GM23338 (cell line): ENCODE measurements around the gene HOXA3. TPM values are rescaled to one million over a fixed set of nuclear protein-coding genes. Genes with fewer than 3 reads are reported as not detected.

Source experiments
- ATAC-seq: fragments of 200-7000 bp; cut with Tn5 transposase; 3 replicates; pipeline ENCODE4 v1.9.1; 2020
- DNase-seq: peaks from one replicate; pipeline ENCODE4 v3.0.0-alpha.2; 2015; ENCODE audit warnings: low spot score
- H2AFZ ChIP-seq: fragments of 200-600 bp; sonication (generic); 2 replicates; pipeline ENCODE4 v1.8.0; 2016; ENCODE audit warnings: antibody characterized with exemption, mild to moderate bottlenecking, moderate library complexity
- H3F3A ChIP-seq: fragments of 200-600 bp; sonication (generic); replicated peaks from 2 replicates; pipeline ENCODE4 v1.8.0; 2017; ENCODE audit warnings: antibody characterized with exemption, mixed run types, low read depth
- H3K27ac ChIP-seq: fragments of 200-600 bp; sonication (generic); 2 replicates; pipeline ENCODE4 v1.6.1; 2016; ENCODE audit warnings: low read depth
- H3K27me3 ChIP-seq: fragments of 200-600 bp; sonication (generic); 2 replicates; pipeline ENCODE4 v1.8.0; 2016; ENCODE audit warnings: mild to moderate bottlenecking, mixed run types, moderate library complexity; ENCODE audit not compliant: insufficient read depth
- H3K36me3 ChIP-seq: fragments of 200-600 bp; sonication (generic); 2 replicates; pipeline ENCODE4 v1.8.0; 2016; ENCODE audit warnings: mild to moderate bottlenecking; ENCODE audit not compliant: insufficient read depth
- H3K4me1 ChIP-seq: fragments of 200-600 bp; sonication (generic); 2 replicates; pipeline ENCODE4 v1.8.0; 2016; ENCODE audit warnings: mild to moderate bottlenecking, moderate library complexity; ENCODE audit not compliant: insufficient read depth
- H3K4me2 ChIP-seq: fragments of 200-600 bp; sonication (generic); 2 replicates; pipeline ENCODE4 v1.7.1; 2017; ENCODE audit warnings: mixed run types
- H3K4me3 ChIP-seq: fragments of 200-600 bp; sonication (generic); 2 replicates; pipeline ENCODE4 v1.6.1; 2016; ENCODE audit warnings: mixed run types
- H3K79me2 ChIP-seq: fragments of 200-600 bp; sonication (generic); replicated peaks from 2 replicates; pipeline ENCODE4 v1.8.0; 2017; ENCODE audit warnings: mild to moderate bottlenecking; ENCODE audit not compliant: insufficient read depth
- H3K9me2 ChIP-seq: fragments of 200-600 bp; sonication (generic); 2 replicates; pipeline ENCODE4 v1.8.0; 2017; ENCODE audit not compliant: insufficient read depth
- H4K20me1 ChIP-seq: fragments of 200-600 bp; sonication (generic); replicated peaks from 2 replicates; pipeline ENCODE4 v1.8.0; 2017; ENCODE audit warnings: mild to moderate bottlenecking; ENCODE audit not compliant: insufficient read depth
- H3K27ac Mint-ChIP-seq: 2 replicates; pipeline ENCODE4 v1.8.0; 2020; ENCODE audit warnings: inconsistent platforms, mild to moderate bottlenecking, moderate library complexity, mixed read lengths
- H3K27me3 Mint-ChIP-seq: 3 replicates; pipeline ENCODE4 v1.8.0; 2022; ENCODE audit warnings: low read depth, mild to moderate bottlenecking, moderate library complexity, mixed read lengths, inconsistent platforms; ENCODE audit not compliant: insufficient read depth, poor library complexity
- H3K36me3 Mint-ChIP-seq: 3 replicates; pipeline ENCODE4 v1.8.0; 2021; ENCODE audit warnings: low read depth, mild to moderate bottlenecking, inconsistent platforms, moderate library complexity, mixed read lengths
- H3K4me1 Mint-ChIP-seq: 3 replicates; pipeline ENCODE4 v1.8.0; 2020; ENCODE audit warnings: mild to moderate bottlenecking, inconsistent platforms, mixed read lengths
- H3K4me3 Mint-ChIP-seq: 3 replicates; pipeline ENCODE4 v1.8.0; 2021; ENCODE audit warnings: moderate library complexity, mild to moderate bottlenecking, inconsistent platforms, mixed read lengths
- H3K9me3 Mint-ChIP-seq: 3 replicates; pipeline ENCODE4 v1.8.0; 2020; ENCODE audit warnings: moderate library complexity, mild to moderate bottlenecking, inconsistent platforms, mixed read lengths
- JUNB ChIP-seq: IDR thresholded peaks from one replicate; pipeline ENCODE4 v1.6.1; 2016; ENCODE audit warnings: antibody characterized with exemption; ENCODE audit not compliant: unreplicated experiment
- STAT1 ChIP-seq: IDR thresholded peaks from one replicate; pipeline ENCODE4 v1.6.1; 2016; ENCODE audit warnings: antibody characterized with exemption; ENCODE audit not compliant: unreplicated experiment
- ZNF114 ChIP-seq: fragments of 250-450 bp; sonication (Bioruptor Pico); IDR thresholded peaks from 2 replicates; pipeline ENCODE4 v1.5.0; 2020; ENCODE audit warnings: mild to moderate bottlenecking, moderate library complexity
- ZNF331 ChIP-seq: fragments of 250-450 bp; sonication (Bioruptor Pico); IDR thresholded peaks from 2 replicates; pipeline ENCODE4 v1.5.0; 2020; ENCODE audit warnings: low read depth, mild to moderate bottlenecking, moderate library complexity
- polyA plus RNA-seq: library from polyadenylated mRNA; unstranded; fragments of >200 nt; fragmentation: Nextera tagmentation; extraction: Ambion mirVana; gene quantifications from 2 replicates; pipeline ENCODE4 v1.2.1, GENCODE V29; 2016
- total RNA-seq: library from RNA; depleted of rRNA; stranded (reverse); fragments of >200 nt; shearing (Covaris generic); gene quantifications from 2 replicates; pipeline ENCODE4 v1.2.3, GENCODE V29; 2014
- TF ChIP-seq, protein P1 (sequence below): IDR thresholded peaks from 2 replicates; pipeline ENCODE4 v1.6.1; 2016; ENCODE audit warnings: antibody characterized with exemption
- TF ChIP-seq, protein P2 (sequence below): fragments of 250-450 bp; sonication (Bioruptor Pico); IDR thresholded peaks from 2 replicates; pipeline ENCODE4 v1.5.0; 2020; ENCODE audit warnings: mild to moderate bottlenecking, moderate library complexity

The HOXA3 gene
- total and polyA plus RNA-seq, 2 experiments from 2014 or later: not detected

DNA sequence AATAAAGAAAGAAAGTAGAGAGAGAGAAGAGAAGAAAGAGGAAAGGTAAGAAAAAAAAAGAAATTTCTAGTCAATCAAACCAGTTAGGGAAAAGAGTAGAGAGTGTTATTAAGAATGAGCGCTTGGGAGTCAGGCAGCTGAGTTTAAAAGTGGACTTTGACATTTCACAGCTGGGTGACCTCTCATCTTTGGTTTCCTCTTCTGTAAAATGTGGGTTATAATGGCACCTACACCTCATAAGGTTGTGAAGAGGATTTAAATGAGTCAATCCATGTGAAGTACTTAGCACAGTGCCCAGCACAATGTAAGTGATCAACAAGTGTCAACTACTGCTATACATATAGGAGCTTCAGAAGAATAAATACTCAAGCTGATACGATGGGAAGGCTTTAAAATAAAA is 68.7 kb downstream of the HOXA3 start:
- H3K9me3 Mint-ChIP-seq: peaks cover 9% of the 10 kb centered on the region; the same call in 2 of the 3 replicates
- ATAC-seq (no peak), DNase-seq (no peak)
- H3K4me3 Mint-ChIP-seq: no peak overlapping the region
- Histone ChIP-seq H3F3A (no peaks in the 10 kb centered on the region; the same call in none of the 2 replicates), H3K4me2 (no peak overlapping the region), H3K27ac (no peak overlapping the region), H3K4me3 (no peak overlapping the region), H2AFZ (no peak overlapping the region), H3K9me2 (no peaks in the 10 kb centered on the region), H3K4me1 (0 out of 2 replicates have a peak, but pooled peaks cover 6% of the 10 kb centered on the region), H3K27me3 (peaks cover 59% of the 10 kb centered on the region), H3K36me3 (no peaks in the 10 kb centered on the region), H3K79me2 (no peaks in the 10 kb centered on the region), H4K20me1 (no peaks in the 10 kb centered on the region; the same call in 1 of the 2 replicates)
- peaks cover 34% of the 10 kb centered on the region for H3K27me3 Mint-ChIP-seq
- H3K4me1 Mint-ChIP-seq: peaks cover 4% of the 10 kb centered on the region; the same call in 2 of the 3 replicates
- no peaks in the 10 kb centered on the region for H3K36me3 Mint-ChIP-seq
- H3K27ac Mint-ChIP-seq: no peak overlapping the region
- TF ChIP-seq ZNF331 (no peak), JUNB (no peak), STAT1 (no peak), ZNF114 (CRISPR knock-in tag) (no peak)
- TF ChIP-seq, protein P1, sequence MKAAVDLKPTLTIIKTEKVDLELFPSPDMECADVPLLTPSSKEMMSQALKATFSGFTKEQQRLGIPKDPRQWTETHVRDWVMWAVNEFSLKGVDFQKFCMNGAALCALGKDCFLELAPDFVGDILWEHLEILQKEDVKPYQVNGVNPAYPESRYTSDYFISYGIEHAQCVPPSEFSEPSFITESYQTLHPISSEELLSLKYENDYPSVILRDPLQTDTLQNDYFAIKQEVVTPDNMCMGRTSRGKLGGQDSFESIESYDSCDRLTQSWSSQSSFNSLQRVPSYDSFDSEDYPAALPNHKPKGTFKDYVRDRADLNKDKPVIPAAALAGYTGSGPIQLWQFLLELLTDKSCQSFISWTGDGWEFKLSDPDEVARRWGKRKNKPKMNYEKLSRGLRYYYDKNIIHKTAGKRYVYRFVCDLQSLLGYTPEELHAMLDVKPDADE: no peak
- TF ChIP-seq, protein P2, sequence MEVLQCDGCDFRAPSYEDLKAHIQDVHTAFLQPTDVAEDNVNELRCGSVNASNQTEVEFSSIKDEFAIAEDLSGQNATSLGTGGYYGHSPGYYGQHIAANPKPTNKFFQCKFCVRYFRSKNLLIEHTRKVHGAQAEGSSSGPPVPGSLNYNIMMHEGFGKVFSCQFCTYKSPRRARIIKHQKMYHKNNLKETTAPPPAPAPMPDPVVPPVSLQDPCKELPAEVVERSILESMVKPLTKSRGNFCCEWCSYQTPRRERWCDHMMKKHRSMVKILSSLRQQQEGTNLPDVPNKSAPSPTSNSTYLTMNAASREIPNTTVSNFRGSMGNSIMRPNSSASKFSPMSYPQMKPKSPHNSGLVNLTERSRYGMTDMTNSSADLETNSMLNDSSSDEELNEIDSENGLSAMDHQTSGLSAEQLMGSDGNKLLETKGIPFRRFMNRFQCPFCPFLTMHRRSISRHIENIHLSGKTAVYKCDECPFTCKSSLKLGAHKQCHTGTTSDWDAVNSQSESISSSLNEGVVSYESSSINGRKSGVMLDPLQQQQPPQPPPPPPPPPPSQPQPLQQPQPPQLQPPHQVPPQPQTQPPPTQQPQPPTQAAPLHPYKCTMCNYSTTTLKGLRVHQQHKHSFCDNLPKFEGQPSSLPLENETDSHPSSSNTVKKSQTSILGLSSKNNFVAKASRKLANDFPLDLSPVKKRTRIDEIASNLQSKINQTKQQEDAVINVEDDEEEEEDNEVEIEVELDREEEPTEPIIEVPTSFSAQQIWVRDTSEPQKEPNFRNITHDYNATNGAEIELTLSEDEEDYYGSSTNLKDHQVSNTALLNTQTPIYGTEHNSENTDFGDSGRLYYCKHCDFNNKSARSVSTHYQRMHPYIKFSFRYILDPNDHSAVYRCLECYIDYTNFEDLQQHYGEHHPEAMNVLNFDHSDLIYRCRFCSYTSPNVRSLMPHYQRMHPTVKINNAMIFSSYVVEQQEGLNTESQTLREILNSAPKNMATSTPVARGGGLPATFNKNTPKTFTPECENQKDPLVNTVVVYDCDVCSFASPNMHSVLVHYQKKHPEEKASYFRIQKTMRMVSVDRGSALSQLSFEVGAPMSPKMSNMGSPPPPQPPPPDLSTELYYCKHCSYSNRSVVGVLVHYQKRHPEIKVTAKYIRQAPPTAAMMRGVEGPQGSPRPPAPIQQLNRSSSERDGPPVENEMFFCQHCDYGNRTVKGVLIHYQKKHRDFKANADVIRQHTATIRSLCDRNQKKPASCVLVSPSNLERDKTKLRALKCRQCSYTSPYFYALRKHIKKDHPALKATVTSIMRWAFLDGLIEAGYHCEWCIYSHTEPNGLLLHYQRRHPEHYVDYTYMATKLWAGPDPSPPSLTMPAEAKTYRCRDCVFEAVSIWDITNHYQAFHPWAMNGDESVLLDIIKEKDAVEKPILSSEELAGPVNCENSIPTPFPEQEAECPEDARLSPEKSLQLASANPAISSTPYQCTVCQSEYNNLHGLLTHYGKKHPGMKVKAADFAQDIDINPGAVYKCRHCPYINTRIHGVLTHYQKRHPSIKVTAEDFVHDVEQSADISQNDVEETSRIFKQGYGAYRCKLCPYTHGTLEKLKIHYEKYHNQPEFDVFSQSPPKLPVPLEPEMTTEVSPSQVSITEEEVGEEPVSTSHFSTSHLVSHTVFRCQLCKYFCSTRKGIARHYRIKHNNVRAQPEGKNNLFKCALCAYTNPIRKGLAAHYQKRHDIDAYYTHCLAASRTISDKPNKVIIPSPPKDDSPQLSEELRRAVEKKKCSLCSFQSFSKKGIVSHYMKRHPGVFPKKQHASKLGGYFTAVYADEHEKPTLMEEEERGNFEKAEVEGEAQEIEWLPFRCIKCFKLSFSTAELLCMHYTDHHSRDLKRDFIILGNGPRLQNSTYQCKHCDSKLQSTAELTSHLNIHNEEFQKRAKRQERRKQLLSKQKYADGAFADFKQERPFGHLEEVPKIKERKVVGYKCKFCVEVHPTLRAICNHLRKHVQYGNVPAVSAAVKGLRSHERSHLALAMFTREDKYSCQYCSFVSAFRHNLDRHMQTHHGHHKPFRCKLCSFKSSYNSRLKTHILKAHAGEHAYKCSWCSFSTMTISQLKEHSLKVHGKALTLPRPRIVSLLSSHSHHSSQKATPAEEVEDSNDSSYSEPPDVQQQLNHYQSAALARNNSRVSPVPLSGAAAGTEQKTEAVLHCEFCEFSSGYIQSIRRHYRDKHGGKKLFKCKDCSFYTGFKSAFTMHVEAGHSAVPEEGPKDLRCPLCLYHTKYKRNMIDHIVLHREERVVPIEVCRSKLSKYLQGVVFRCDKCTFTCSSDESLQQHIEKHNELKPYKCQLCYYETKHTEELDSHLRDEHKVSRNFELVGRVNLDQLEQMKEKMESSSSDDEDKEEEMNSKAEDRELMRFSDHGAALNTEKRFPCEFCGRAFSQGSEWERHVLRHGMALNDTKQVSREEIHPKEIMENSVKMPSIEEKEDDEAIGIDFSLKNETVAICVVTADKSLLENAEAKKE (CRISPR knock-in tag): no peak
